Left forelimb (tissue), 1 donor: ENCODE measurements around the gene PHETA1.

ENCODE experiments used
- DNase-seq: peaks from one replicate; pipeline ENCODE4 v3.0.0-alpha.2; 2018; ENCODE audit warnings: low spot score

Gene PHETA1, protein sequence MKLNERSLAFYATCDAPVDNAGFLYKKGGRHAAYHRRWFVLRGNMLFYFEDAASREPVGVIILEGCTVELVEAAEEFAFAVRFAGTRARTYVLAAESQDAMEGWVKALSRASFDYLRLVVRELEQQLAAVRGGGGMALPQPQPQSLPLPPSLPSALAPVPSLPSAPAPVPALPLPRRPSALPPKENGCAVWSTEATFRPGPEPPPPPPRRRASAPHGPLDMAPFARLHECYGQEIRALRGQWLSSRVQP

GRCh38 chr12:111368788-111369495 lies at the start of gene PHETA1:
TSS of gene PHETA1 (minus strand) at chr12:111369095. CDS start at chr12:111363427, 5,668 bp downstream.
- peak; percentile 95 for DNase-seq

- DNase-seq = no peak
Observed at GRCh38 chr12:111418594-111418880, 49.6 kb upstream of the PHETA1 start.

DNA sequence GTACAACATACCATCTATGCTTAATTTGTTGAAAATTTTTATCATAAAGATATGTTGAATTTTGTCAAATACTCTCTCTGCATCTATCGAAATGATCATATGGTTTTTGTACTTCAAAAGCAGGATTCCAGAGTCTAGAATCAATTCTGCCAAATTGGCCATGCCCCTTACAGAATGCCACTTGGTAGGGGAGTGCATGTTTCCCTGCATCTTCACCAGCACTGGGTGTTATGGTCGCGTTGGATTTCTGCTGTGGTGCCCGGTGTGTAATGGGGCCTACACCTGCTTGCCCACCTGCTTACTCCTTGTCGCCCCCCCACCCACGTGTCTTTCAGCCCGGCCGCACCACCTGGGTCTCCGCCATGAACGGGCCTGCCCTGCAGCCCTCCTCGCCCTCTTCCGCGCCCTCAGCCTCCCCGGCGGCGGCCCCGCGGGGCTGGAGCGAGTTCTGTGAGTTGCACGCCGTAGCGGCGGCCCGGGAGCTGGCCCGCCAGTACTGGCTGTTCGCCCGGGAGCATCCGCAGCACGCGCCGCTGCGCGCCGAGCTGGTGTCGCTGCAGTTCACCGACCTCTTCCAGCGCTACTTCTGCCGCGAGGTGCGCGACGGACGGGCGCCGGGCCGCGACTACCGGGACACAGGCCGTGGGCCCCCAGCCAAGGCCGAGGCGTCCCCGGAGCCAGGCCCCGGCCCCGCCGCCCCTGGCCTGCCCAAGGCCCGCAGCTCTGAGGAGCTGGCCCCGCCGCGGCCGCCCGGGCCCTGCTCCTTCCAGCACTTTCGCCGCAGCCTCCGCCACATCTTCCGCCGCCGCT lies 49.1 kb upstream of the PHETA1 start:
- DNase-seq = no peak

DNA sequence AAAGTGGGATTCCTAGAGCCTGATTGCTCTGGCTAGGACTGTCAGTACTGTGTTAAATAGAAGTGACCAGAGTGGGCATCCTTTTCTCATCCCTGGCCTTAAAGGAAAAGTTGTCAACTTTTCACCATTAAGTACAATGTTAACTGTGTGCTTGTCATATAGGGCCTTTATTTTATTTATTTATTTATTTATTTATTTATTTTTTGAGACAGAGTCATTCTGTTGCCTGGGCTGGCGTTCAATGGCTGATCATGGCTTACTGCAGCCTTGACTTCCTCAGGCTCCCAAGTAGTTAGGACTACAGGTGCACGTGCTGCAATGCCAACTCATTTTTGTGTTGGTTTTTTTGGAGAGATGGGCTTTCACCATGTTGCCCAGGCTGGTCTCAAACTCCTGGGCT lies 48.4 kb upstream of the PHETA1 start:
- no peak for DNase-seq

- DNase-seq = no peak
Observed at GRCh38 chr12:111414711-111415252, 45.9 kb upstream of the PHETA1 start.

DNA sequence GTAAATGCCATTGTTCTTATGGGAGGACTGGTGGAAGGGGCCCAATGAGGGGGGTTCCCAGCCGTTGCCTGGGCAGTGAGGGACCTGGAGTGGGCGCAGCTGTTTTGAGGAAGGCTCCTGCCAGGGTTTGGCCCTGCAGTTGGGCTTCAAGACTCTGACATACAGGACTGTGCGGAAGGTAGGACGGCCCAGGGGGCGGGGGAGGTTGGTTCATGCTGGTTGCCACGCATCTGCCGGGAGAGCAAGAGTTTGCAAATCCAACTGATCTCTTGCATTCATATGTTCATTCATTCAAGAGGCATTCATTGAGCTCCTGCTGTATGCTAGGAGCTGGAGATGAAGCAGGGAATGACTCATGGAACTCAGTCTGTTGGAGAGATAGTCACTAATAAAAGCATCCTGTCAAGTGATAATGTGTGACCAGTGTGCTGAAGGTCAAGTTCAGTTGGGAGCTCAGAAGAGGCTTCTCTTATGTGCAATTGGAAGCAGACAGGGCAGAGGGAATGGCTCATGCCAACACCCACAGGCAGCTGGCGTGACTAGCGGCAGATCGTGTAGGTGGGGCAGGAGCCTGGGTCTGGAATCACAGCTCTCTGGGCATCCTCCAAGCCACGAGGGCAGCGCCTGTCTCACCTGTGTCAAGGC lies 44.7 kb upstream of the PHETA1 start:
- DNase-seq = no peak

- no peak for DNase-seq
Observed at GRCh38 chr12:111412830-111413441, 44.0 kb upstream of the PHETA1 start.

GRCh38 chr12:111412007-111412829 lies 43.3 kb upstream of the PHETA1 start:
- no peak for DNase-seq

- DNase-seq = no peak
Observed at GRCh38 chr12:111411185-111411764, 42.4 kb upstream of the PHETA1 start.

- no peak for DNase-seq
Observed at GRCh38 chr12:111410431-111411184, 41.7 kb upstream of the PHETA1 start.

DNA sequence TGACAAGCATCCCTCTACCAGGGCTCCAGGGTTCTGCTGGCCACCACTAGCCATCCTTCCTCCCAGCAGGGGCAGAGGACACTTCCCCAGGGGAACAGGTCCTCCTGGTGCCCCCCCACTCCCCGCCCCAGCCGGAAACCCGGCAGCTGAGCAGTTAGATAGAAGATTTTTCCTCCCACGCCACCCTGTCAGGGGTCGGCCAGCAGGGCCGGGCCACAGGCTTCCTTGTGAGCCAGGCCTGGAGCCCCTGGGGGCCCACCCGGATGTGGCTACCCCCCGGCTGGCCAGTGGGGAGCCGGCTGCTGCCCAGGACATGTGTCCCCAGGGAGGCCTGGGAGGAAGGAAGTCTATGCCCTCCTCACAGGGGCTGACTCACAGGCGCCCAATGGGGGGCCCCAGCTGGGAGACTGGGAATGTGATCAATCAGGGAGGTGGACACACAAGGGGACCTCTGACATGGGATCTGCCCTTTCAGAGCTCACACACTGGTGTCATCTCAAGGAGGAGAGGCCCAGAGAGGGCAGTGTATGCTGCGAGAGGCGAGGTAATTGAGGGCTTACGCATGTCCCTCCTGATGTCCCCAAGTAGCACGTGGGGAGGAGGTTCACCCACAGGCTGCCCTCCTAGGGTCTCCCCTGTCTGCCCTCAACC lies 41.0 kb upstream of the PHETA1 start:
- DNase-seq = no peak

DNA sequence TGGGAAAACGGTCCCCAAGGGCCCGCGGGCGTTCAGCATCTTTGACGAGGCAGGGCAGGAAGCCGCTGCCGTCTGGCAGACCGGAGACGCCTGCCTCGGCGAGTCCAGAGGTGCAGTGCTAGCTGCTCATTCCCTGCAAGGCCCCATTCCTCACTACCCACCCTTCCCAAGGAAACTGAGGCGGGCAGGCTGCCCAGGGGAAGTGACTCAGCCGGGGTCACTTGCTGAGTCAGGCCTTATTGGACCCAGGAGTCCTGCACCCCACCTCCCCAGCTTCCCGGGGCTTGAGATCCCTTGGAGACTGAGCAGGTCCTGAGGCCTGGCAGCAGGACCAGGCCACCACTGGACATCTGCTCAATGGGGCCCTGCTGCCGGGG lies 40.5 kb upstream of the PHETA1 start:
- no peak for DNase-seq

DNA sequence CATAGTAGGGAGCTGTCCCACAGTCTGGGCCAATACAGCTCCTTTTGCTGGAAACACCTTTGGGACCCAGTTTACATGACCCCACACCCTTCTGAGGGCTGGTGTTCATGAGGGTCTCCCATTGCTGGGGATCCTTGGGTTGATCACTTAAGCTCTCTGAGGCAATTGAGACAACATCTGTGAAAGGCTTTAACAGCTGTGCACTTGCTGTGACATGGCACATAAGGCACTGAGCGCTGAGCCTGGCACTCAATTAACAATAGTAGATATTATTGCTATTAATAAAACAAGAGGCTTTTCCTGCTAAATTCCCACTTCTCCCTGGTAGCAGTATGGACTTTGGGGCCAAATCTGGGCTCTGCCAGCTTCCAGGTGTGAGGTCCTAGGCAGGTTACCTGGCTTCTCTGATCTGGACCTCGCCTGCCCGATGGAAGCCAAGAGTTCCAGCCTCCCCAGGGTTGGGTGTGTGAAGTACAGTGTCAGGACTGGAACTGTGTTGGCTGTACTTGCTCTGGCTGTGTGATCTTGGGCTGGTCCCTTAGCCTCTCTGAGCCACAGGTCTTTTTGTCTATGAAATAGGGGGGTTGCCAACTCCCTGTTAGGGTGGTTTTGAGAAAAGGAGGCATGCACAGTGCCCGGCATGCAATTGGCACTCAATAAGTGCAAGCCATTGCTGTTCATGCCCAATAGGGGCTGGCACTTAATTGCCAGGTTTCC lies 39.9 kb upstream of the PHETA1 start:
- DNase-seq = no peak

DNA sequence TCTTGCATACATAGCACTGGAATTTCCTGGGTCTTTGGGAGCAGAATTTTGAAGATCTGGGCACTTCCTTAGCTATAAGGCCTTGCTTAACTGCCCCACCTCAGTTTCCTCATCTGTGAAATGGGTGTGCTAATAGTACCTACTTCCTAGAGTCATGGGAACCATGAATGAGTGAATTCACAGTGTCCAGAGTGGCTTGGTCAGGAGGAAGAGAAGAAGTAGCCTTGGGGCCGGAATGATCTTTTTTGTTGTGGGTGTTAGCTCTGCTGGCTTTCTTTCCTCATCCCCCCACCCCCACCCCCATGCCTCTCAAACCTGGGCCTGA lies 39.2 kb upstream of the PHETA1 start:
- DNase-seq = no peak

- DNase-seq = no peak
Observed at GRCh38 chr12:111407377-111408115, 38.7 kb upstream of the PHETA1 start.

GRCh38 chr12:111406474-111407376 lies 37.8 kb upstream of the PHETA1 start:
- DNase-seq = no peak

DNA sequence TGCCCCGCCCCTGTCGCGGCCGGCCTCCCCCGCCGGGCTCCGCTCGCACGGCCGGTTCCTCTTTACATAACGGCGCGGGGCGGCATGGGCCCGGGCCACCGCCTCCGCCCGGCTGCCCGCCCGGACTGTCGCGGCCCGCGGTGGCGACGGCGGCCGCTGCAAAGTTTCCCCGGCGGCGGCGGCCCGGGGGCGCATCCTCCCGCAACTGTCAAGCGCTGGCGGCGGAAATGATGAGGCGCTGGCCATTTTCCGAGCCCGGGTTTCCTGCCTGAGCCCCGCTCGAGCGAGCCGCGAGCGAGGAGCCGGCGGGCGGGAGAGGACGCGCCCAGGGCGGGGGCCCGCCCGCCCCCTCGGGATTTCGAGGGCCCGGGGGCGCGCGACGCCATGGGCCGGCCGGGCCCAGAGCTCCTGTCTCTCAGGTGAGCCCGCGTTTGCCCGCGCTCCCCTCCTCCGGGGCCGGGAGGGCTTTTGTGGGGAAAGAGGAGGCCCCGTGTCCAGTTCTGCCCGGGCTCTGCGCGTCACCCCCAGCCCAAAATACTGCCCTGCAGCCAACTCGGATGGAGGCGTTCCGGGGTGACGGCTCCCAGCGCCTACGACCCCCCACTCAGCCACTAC lies 37.1 kb upstream of the PHETA1 start, which contains the start of gene SH2B3:
Gene SH2B3 (plus strand): TSS at position 65 of the 615 bp plus-strand sequence. CDS start 12,223 bp downstream, outside the sequence.
- no peak for DNase-seq
